Superior temporal gyrus (tissue), 1 donor: ENCODE data around the gene BMP8A.
"Not testable (repeated sequence)": the region's sequence is repeated elsewhere in the genome, so short reads cannot be mapped to it uniquely, and the experiment has no call there.

Source experiments
- DNase-seq: peaks from one replicate; pipeline ENCODE4 v3.0.0-alpha.2; 2016; ENCODE audit errors: extremely low spot score

The BMP8A gene

GRCh38 chr1:39481289-39481688, 10.1 kb upstream of the BMP8A start:
- no peak for DNase-seq

- DNase-seq: no peak
Observed at GRCh38 chr1:39483276-39483675, 8.2 kb upstream of the BMP8A start.

DNA sequence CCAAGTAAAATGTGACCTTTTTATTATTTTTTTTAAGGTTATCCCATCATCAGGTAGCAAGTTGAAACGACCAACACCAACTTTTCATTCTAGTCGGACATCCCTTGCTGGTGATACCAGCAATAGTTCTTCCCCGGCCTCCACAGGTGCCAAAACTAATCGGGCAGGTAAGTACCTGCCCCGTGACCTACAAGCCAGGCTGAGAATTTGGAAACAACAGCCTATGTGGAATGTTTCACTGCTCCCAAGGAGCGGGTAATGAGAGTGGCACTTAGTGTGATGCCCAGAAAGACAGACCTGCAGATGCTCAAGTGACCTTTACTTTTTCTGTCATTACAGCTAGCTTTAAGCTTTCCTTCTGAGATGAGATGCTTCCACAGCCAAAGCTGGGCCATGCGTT, 6.9 kb upstream of the BMP8A start:
- no peak for DNase-seq

- DNase-seq: no peak
Observed at GRCh38 chr1:39485046-39485803, 6.2 kb upstream of the BMP8A start.

- no peak for DNase-seq
Observed at GRCh38 chr1:39488012-39488545, 3.4 kb upstream of the BMP8A start.

DNA sequence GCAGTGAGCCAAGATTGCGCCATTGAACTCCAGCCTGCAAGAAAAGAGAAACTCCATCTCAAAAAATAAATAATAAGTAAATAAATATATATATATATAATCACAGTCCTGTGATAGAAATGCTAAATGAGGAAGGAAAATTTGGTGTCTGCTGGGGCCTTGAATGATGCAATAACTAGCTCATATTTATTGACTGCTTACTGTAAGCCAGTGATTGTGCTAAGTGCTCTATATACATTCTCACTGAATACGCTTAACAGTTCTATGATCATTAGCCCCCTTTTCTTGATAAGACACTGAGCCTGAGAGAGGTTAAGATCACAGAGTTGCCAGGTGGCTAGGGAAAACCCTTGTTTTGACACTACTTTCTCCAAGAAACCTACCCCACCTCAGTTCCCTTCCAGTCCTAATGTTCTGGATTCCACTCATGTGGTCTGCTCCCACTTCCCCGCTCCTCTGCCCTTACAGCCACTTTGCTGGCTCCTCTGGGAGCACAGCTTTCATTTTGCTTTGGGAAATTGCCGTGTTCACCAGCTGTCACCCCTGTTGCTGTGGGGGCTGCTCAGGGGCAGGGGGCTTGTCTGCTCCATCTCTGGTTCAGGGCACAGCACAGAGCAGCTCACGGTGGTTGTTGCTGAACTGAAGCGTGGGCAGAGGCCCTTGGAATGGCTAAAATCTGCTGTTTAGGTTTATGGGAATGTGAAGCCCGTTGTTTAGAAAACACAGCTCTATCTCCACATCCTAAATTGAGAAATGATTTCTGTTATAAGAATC, 2.5 kb upstream of the BMP8A start:
- no peak for DNase-seq

GRCh38 chr1:39489567-39490239, 1.7 kb upstream of the BMP8A start:
- no peak for DNase-seq

DNA sequence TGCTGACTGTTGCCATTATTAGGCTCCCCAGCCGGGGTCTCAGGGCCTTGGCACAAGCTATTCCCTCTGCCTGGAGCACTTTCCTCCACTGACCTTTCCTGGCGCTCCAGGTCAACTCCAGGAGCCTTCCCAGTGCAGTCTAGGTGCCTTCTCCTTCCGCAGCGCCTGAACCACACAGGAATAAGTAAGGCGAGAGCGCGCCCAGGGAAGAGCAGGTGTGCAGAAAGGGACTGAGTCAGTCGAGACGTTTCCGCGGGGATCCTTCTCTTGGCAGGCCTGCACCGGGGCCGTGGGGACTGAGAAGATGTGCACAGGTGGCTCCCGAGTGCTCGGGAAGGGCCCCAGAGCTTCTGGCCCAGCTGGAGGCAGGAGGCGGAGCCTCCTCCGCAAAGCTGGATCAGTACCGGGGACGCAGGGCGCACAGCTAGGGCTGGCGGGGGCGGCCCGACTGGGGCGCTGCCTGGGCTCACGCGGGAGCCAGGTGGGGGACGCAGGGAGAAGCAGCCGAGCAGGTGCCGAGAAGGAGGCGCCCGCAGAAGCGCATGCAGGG, 765 bp upstream of the BMP8A start:
- DNase-seq: no peak

DNA sequence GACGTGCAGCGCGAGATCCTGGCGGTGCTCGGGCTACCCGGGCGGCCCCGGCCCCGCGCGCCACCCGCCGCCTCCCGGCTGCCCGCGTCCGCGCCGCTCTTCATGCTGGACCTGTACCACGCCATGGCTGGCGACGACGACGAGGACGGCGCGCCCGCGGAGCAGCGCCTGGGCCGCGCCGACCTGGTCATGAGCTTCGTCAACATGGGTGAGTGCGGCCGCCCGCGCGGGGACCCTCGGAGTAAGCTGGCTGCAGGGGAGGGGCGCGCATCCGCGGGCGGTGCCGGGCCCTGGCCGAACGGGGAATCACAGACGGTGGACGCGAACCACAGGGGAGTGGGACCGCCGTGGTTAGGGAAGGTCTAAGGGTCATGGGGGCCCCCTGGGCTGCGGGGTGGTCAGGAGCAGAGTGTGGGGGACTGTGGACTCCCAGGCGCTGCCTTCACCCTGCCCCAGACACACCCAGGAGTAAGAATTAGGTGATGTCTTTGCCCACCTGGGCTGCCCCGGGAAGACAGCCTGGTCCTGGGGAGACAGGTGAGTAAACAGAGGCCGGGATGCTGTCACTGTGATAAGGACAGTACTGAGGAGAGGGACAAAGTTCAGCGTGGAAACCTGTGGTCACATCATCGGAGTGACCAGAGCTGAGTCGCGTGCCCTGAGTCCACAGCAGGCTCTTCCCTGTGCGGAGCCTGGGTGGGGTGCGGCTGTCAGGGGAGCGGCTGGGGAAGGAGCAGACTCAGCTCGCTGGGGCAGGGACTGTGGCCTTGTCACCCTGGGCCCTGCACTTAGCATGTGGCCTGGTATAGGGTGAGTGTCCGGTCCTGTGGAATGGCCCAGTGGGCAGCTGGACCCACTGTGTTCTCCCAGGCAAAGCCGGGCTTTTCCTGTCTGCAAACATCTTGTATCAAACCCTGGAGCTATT, 944 bp downstream of the BMP8A start:
- DNase-seq: not testable (repeated sequence)

DNA sequence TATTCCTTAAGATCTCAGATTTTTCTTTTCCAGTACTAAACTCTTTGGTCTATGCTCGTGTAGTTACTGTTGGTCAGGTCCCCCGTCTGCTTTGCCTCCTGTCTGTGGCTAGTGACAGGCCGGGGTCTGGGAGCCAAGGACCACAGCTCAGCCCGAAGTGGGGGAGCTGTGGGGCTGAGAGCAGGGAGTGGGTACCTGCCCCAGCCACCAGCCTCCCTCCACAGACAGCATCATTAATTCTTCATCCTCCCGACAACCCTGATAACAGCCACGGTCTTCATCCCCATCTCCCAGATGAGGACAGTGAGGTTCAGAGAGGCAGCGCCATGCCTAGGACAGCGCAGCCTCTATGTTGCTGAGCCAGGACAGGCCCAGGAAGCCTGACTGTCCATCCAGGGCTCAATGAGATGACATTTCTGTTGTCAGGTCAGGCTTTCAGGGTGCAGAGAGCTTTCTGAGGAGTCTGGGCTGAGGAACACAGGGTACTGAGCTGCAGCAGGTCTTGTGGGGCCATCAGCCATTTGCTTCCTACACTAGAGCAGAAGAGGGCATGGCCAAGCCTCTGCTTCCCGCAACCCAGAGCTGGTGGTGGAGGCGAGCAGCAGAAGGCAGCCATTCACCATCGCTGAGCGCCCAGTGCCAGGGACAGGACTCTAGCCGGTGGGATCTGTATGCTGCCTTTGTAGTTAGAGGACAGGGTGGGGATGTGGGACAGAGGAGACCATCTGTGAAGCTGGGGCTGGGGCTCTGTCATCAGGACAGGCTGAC, 1.8 kb downstream of the BMP8A start:
- DNase-seq: not testable (repeated sequence)

GRCh38 chr1:39494671-39495410, 3.4 kb downstream of the BMP8A start:
- no peak for DNase-seq

DNA sequence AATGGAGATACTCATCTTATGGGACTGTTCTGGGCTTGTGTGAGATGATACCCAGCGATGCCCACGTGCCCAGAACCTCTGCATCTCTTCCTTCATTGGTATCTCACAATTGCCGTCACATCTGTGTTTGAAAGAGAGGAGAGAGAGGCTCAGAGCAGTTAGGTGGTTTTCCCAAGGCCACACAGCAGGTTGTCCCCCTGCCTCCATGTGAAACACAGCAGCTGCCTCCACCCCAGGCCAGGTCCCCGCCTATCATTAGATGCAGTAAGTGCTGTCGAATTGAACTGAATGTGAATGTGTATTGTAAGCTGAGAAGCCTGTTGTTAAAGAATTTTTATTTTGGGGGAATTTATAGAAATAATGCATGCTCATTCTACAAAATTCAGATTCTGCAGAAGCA, 5.1 kb downstream of the BMP8A start:
- DNase-seq: not testable (repeated sequence)

GRCh38 chr1:39497585-39497984, 6.1 kb downstream of the BMP8A start:
- DNase-seq: no peak

GRCh38 chr1:39498096-39498710, 6.8 kb downstream of the BMP8A start:
- DNase-seq: not testable (repeated sequence)

- DNase-seq: not testable (repeated sequence)
Observed at GRCh38 chr1:39498821-39499220, 7.4 kb downstream of the BMP8A start.

- no peak for DNase-seq
Observed at GRCh38 chr1:39499668-39500067, 8.2 kb downstream of the BMP8A start.

- no peak for DNase-seq
Observed at GRCh38 chr1:39500862-39501389, 9.5 kb downstream of the BMP8A start.

- no peak for DNase-seq
Observed at GRCh38 chr1:39501666-39502065, 10.2 kb downstream of the BMP8A start.

- not testable (repeated sequence) for DNase-seq
Observed at GRCh38 chr1:39504436-39504835, 13.0 kb downstream of the BMP8A start.
